ENCODE measurements around the gene NAP1L1.

Gene NAP1L1

GRCh38 chr12:76083246-76083903 is 1.1 kb downstream of the NAP1L1 start:
- DNase-seq = no peak

GRCh38 chr12:76081909-76082308 is 2.6 kb downstream of the NAP1L1 start:
- DNase-seq = no peak

- no peak for DNase-seq
Measured at GRCh38 chr12:76080729-76081415, 3.6 kb downstream of the NAP1L1 start.

- no peak for DNase-seq
Measured at GRCh38 chr12:76080017-76080728, 4.3 kb downstream of the NAP1L1 start.

GRCh38 chr12:76078748-76079147 is 5.7 kb downstream of the NAP1L1 start:
- DNase-seq = no peak

- no peak for DNase-seq
Measured at GRCh38 chr12:76075448-76075847, 9.0 kb downstream of the NAP1L1 start.

GRCh38 chr12:76074701-76075336 is 9.7 kb downstream of the NAP1L1 start:
- DNase-seq = no peak

GRCh38 chr12:76073561-76073960 is 10.9 kb downstream of the NAP1L1 start:
- no peak for DNase-seq

GRCh38 chr12:76072568-76072967 is 11.9 kb downstream of the NAP1L1 start:
- no peak for DNase-seq

- no peak for DNase-seq
Measured at GRCh38 chr12:76069339-76069738, 15.1 kb downstream of the NAP1L1 start.

- no peak for DNase-seq
Measured at GRCh38 chr12:76065917-76066316, 18.6 kb downstream of the NAP1L1 start.

GRCh38 chr12:76064904-76065303 is 19.6 kb downstream of the NAP1L1 start:
- no peak for DNase-seq

GRCh38 chr12:76060111-76060510 is 24.4 kb downstream of the NAP1L1 start:
- DNase-seq = no peak

- no peak for DNase-seq
Measured at GRCh38 chr12:76057326-76057725, 27.2 kb downstream of the NAP1L1 start.

- DNase-seq = no peak
Measured at GRCh38 chr12:76055393-76055792, 29.1 kb downstream of the NAP1L1 start.

- no peak for DNase-seq
Measured at GRCh38 chr12:76049575-76050251, 34.8 kb downstream of the NAP1L1 start.

- no peak for DNase-seq
Measured at GRCh38 chr12:76047742-76048141, 36.7 kb downstream of the NAP1L1 start.

GRCh38 chr12:76047060-76047459 is 37.4 kb downstream of the NAP1L1 start:
- DNase-seq = no peak

GRCh38 chr12:76043377-76043776 is 41.1 kb downstream of the NAP1L1 start:
- DNase-seq = no peak

GRCh38 chr12:76042147-76042546 is 42.3 kb downstream of the NAP1L1 start:
- DNase-seq = no peak

GRCh38 chr12:76041406-76041805 is 43.1 kb downstream of the NAP1L1 start:
- no peak for DNase-seq

GRCh38 chr12:76040461-76040860 is 44.0 kb downstream of the NAP1L1 start:
- no peak for DNase-seq

GRCh38 chr12:76038176-76038575 is 46.3 kb downstream of the NAP1L1 start:
- no peak for DNase-seq
